Pancreas (tissue), 10 donors: ENCODE measurements around the gene P4HA1. TPM values are rescaled to one million over a fixed set of nuclear protein-coding genes. Genes with fewer than 3 reads are reported as not detected.

Experiments
- ATAC-seq, 4 donors: fragments of 200-7000 bp; cut with Tn5 transposase; one replicate each; pipeline versions ENCODE4 v1.8.0 to v1.9.1; 2020; ENCODE audit warnings: mild to moderate bottlenecking in 4 of 4, moderate library complexity in 4 of 4
- DNase-seq, 6 donors: peaks; one replicate each; pipeline ENCODE4 v3.0.0-alpha.2; 2020
- FAIRE-seq: peaks from 2 replicates; lab custom pipeline; 2012; peaks lifted over from hg19 to GRCh38; lab: Jason Lieb, UNC
- H3K27ac ChIP-seq, 4 donors: fragments of 200-600 bp; sonication (generic); 1 replicate in 3 of 4; 2 replicates in 1 of 4; pipeline versions ENCODE4 v1.5.0 to v1.8.0; 2020
- H3K27me3 ChIP-seq, 4 donors: fragments of 200-600 bp; one replicate each; pipeline ENCODE4 v1.8.0; 2021
- H3K36me3 ChIP-seq, 3 donors: fragments of 200-600 bp; sonication (generic) in 1 of 3; one replicate each; pipeline versions ENCODE4 v1.5.0 to v1.8.0; 2020 to 2021
- H3K4me1 ChIP-seq, 3 donors: fragments of 200-600 bp; one replicate each; pipeline ENCODE4 v1.8.0; 2021
- H3K4me3 ChIP-seq, 4 donors: fragments of 200-600 bp; sonication (generic) in 2 of 4; one replicate each; pipeline versions ENCODE4 v1.5.0 to v1.8.0; 2020 to 2021
- H3K9me3 ChIP-seq, 4 donors: fragments of 200-600 bp; one replicate each; pipeline ENCODE4 v1.8.0; 2021
- WGBS, 2 donors: extraction: QIAGEN DNeasy Blood & Tissue Kit; methylation state at CpG; one replicate each; pipeline ENCODE4 v1.1.7; 2013; 5-methylcytosine and 5-hydroxymethylcytosine counted together
- intact Hi-C, 3 donors: fragments of 100-400 bp; cut with DNase I; formaldehyde crosslinking; loops; one replicate each; pipeline versions ENCODE4 v1.11.1 to v1.14.2; 2022
- polyA plus RNA-seq, 2 donors: library from polyadenylated mRNA; stranded (reverse); fragments of 200-250 nt; gene quantifications; one replicate each; pipeline ENCODE4 v1.2.3, GENCODE V29; 2013
- total RNA-seq, 6 donors: library from RNA; stranded (reverse); fragmentation: NEBNext Ultra II Directional in 4 of 6; extraction: Animal tissue kit (Norgen Biotek cat#: 25700) in 4 of 6; gene quantifications; one replicate each; pipeline versions ENCODE4 v1.2.1 to v1.2.4, GENCODE V29; 2021 to 2023
- TF ChIP-seq, protein P1 (sequence below), 4 donors: fragments of 200-600 bp; sonication (generic) in 3 of 4; IDR thresholded peaks; one replicate each; pipeline versions ENCODE4 v1.5.0 to v1.8.0; 2021; ENCODE audit warnings: antibody characterized with exemption in 4 of 4
- donor health status: healthy with polysubstance abuse.
- donor health status: DM: no; HTN: no; CAD: no; lungs with moderate emphysema.
- donor health status: DM: no; HTN: no; CAD: no.
- donor health status: control.
- donor health status: control.
- donor health status: Bipolar disorder and iron deficiency.
- donor health status: DM: yes; HTN: yes; CAD: no.
- donor health status: DM: no; HTN: no; CAD: no.
- donor health status: DM: no; HTN: no; CAD: no.
- donor health status: DM: yes; HTN: yes; CAD: no.

The P4HA1 gene
- total and polyA plus RNA-seq, 8 donors = 3.8 to 26.1 (median 9.3) TPM

DNA sequence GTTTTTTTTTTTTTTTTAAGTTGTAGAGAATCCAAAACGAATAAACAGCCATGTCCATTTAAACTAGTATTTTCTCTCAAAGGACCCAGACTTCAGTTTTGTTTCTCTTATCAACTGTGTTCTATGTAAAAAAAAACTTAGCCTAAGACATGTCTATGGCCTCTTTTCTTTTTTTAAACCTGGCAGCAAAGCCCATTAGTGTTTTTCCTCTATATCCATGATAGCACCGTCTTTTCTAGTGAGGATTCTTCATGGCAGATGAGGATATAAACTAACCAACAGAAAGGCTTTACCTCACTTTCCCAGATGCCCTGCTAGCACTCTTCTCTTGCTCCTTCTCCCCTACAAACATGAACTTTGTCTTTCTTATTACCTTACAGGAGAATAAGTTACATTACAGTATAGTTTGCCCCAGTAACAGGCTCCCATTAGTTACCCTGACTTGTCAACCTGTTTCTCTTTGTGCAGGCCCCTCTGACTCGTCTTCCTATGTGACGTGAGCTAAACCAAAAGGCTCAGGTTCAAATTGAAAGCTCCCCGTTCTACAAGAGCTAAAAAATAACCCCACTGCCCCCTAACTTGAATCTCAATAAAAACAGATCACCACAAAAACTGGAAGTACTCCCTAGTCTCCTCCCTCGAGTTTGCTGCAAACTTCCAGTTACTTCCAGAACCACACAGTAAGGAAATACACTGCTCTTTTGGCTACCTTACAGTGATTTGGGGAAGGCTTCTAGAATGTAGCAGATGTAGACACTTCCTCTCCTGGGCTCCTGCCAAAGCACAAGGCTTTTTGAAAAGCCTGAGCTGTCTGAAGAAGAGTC, 20.1 kb downstream of the P4HA1 start:
- H3K9me3 ChIP-seq = no peaks in the 10 kb centered on the region
- TF ChIP-seq, protein P1, sequence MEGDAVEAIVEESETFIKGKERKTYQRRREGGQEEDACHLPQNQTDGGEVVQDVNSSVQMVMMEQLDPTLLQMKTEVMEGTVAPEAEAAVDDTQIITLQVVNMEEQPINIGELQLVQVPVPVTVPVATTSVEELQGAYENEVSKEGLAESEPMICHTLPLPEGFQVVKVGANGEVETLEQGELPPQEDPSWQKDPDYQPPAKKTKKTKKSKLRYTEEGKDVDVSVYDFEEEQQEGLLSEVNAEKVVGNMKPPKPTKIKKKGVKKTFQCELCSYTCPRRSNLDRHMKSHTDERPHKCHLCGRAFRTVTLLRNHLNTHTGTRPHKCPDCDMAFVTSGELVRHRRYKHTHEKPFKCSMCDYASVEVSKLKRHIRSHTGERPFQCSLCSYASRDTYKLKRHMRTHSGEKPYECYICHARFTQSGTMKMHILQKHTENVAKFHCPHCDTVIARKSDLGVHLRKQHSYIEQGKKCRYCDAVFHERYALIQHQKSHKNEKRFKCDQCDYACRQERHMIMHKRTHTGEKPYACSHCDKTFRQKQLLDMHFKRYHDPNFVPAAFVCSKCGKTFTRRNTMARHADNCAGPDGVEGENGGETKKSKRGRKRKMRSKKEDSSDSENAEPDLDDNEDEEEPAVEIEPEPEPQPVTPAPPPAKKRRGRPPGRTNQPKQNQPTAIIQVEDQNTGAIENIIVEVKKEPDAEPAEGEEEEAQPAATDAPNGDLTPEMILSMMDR (IDR thresholded peaks at IDR 0.05) = no peak

DNA sequence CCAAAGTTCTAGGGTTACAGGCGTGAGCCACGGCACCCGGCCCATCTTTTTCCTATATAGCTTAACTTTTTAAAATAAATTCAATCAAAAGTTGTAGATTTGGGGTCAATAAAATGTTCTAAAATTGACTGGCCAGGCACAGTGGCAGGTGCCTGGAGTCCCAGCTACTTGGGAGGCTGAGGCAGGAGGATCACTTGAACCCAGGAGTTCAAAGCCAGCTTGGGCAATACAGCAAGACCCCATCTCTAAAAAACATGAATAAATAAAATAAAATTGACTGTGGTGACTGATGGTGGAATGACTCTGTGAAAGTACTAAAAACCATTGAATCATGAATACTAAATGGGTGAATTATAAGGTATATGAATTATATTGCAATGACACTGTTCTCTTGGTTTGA, 20.8 kb downstream of the P4HA1 start:
- no peak for DNase-seq
- Histone ChIP-seq H3K27ac (no peak overlapping the region), H3K27me3 (no peaks in the 10 kb centered on the region), H3K9me3 (no peaks in the 10 kb centered on the region), H3K4me1 (peaks cover 0 to 6% (median 0%) of the 10 kb centered on the region in 3 donors), H3K4me3 (no peak overlapping the region), H3K36me3 (peaks cover 0 to 9% (median 0%) of the 10 kb centered on the region in 3 donors)
- TF ChIP-seq, protein P1 (IDR thresholded peaks at IDR 0.05) = no peak
- FAIRE-seq = no peak
- ATAC-seq = no peak
- intact Hi-C loops = no loop called here
- WGBS, 2 donors = 80 to 96% methylated on average over 3 of the region's 3 CpGs

More for the DNA sequence above, 20.1 kb downstream of the P4HA1 start:
- WGBS, 2 donors = 63 to 76% methylated on average over 6 of the region's 6 CpGs
- intact Hi-C loops = no loop called here
- H3K36me3 ChIP-seq = peaks cover 0 to 9% (median 0%) of the 10 kb centered on the region in 3 donors
- DNase-seq (peak in 1 of 6 donors; percentile 77), FAIRE-seq (no peak), ATAC-seq (peak in 3 of 4 donors; percentile 56 to 92 (median 90))
- H3K27ac ChIP-seq = peak overlapping the region in 2 of 4 donors; percentile 54 to 66
- H3K27me3 ChIP-seq = no peaks in the 10 kb centered on the region
- no peak overlapping the region for H3K4me3 ChIP-seq
- H3K4me1 ChIP-seq = peaks cover 0 to 6% (median 0%) of the 10 kb centered on the region in 3 donors

DNA sequence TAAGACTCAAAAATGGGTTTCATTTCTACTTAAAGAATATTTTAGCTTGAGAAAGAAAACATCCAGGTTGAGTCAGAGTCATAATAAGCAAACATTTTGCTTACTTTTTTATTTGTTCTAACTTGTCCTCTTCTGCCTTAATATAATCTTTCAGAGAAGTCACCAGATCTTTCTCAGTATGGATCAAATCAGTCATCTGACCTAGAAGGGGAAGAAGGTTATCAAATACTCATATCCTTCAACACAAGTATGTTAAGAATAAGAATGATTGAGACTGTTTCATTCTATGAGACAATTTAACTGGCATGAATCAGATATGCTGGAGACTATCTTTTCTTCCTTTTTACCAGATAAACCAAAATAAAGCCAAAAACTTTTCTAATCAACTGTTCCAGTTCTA, 23.0 kb downstream of the P4HA1 start:
- ATAC-seq = no peak
- intact Hi-C loops = no loop called here
- no peak for DNase-seq
- Histone ChIP-seq H3K36me3 (peaks cover 0 to 9% (median 0%) of the 10 kb centered on the region in 3 donors), H3K9me3 (no peaks in the 10 kb centered on the region), H3K27me3 (no peaks in the 10 kb centered on the region), H3K4me1 (peaks cover 0 to 6% (median 0%) of the 10 kb centered on the region in 3 donors), H3K27ac (no peak overlapping the region), H3K4me3 (no peak overlapping the region)
- no peak for FAIRE-seq
- TF ChIP-seq, protein P1 (IDR thresholded peaks at IDR 0.05) = no peak

DNA sequence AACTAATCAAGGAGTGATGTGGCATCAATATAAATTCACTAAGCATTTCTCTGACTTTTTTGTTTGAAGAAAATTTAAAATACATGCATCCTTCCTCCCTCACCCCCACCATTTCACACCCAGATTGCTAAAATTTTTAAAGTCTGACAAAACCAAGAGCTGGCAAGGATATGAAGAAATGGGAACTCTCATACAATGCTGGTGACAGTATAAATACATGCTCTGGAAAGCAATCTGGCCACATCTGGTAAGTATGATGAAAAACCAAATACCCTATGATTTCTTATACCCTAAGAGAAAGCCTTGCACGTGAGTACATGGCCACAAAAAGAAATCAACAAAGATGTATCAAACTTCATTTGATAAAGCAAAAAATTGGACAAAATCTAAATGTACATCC, 31.2 kb downstream of the P4HA1 start:
- Histone ChIP-seq H3K27ac (no peak overlapping the region), H3K27me3 (no peaks in the 10 kb centered on the region), H3K4me1 (no peaks in the 10 kb centered on the region), H3K36me3 (peaks cover 0 to 3% (median 0%) of the 10 kb centered on the region in 3 donors), H3K4me3 (no peak overlapping the region), H3K9me3 (no peaks in the 10 kb centered on the region)
- DNase-seq = no peak
- no peak for FAIRE-seq
- intact Hi-C loops = no loop called here
- ATAC-seq = no peak
- 83 to 91% methylated on average over 1 of the region's 1 CpG for WGBS, 2 donors
- TF ChIP-seq, protein P1 (IDR thresholded peaks at IDR 0.05) = no peak

DNA sequence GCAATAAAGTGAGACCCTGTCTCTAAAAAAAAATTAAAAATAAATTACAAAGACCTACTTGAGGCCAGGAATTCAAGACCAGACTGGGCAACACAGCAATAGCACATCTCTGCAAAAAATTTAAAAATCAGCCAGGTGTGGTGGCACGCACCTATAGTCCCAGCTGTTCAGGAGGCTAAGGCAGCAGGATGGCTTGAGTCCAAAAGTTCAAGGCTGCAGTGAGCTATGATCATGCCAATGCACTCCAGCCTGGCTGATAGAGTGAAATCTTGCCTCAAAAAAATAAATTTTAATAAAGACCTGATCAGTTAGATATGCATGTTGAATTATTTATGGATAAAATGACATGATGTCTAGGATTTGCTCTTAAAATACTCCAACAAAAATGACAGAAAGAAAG, 34.9 kb downstream of the P4HA1 start:
- no peaks in the 10 kb centered on the region for H3K27me3 ChIP-seq
- TF ChIP-seq, protein P1 (IDR thresholded peaks at IDR 0.05) = no peak
- H3K36me3 ChIP-seq = no peaks in the 10 kb centered on the region
- H3K9me3 ChIP-seq = no peaks in the 10 kb centered on the region
- DNase-seq (no peak), ATAC-seq (peak in 1 of 4 donors; percentile 28), FAIRE-seq (no peak)
- WGBS, 2 donors = 53 to 58% methylated on average over 1 of the region's 1 CpG
- intact Hi-C loops = no loop called here
- no peak overlapping the region for H3K4me3 ChIP-seq
- H3K4me1 ChIP-seq = no peaks in the 10 kb centered on the region
- H3K27ac ChIP-seq = no peak overlapping the region
